CD14-positive monocyte (primary cell): ENCODE results near the gene AP1AR. TPM values are rescaled to one million over a fixed set of nuclear protein-coding genes. Genes with fewer than 3 reads are reported as not detected.
A peak's percentile ranks its signal among the peaks of the same experiment; 100 is the strongest.

ENCODE experiments used
- DNase-seq, 3 donors: peaks; one replicate each; pipeline ENCODE4 v3.0.0-alpha.2; 2011 to 2022
- H2AFZ ChIP-seq: 2 replicates; pipeline ENCODE4 v1.6.0; 2012; ENCODE audit warnings: mild to moderate bottlenecking, low read depth, low read length, inconsistent platforms; ENCODE audit not compliant: insufficient read depth, poor library complexity, severe bottlenecking
- H3K27ac ChIP-seq, 2 donors: 1 replicate in 1 of 2; 2 replicates in 1 of 2; pipeline ENCODE4 v1.5.1; 2012 to 2013; ENCODE audit warnings: low read length in 2 of 2, control low read depth in 1 of 2, inconsistent platforms in 1 of 2, low read depth in 1 of 2, mild to moderate bottlenecking in 1 of 2
- H3K27me3 ChIP-seq, 2 donors: one replicate each; pipeline versions ENCODE4 v1.6.0 to v1.6.1; 2011 to 2013; ENCODE audit warnings: low read length in 2 of 2; ENCODE audit not compliant: control insufficient read depth in 2 of 2, insufficient read depth in 2 of 2
- H3K36me3 ChIP-seq, 2 donors: replicated peaks in 1 of 2; 1 replicate in 1 of 2; 2 replicates in 1 of 2; pipeline versions ENCODE4 v1.5.1 to v1.6.1; 2012 to 2013; ENCODE audit warnings: low read length in 2 of 2, control low read depth in 1 of 2, inconsistent platforms in 1 of 2, mild to moderate bottlenecking in 1 of 2; ENCODE audit not compliant: insufficient read depth in 2 of 2, control insufficient read depth in 1 of 2
- H3K4me1 ChIP-seq, 2 donors: 1 replicate in 1 of 2; 2 replicates in 1 of 2; pipeline versions ENCODE4 v1.5.1 to v1.6.1; 2012 to 2013; ENCODE audit warnings: low read length in 2 of 2, control low read depth in 1 of 2, inconsistent platforms in 1 of 2, mild to moderate bottlenecking in 1 of 2, moderate library complexity in 1 of 2; ENCODE audit not compliant: insufficient read depth in 2 of 2, control insufficient read depth in 1 of 2
- H3K4me2 ChIP-seq: replicated peaks from 2 replicates; pipeline ENCODE3; 2012; ENCODE audit warnings: low read length, moderate library complexity, mild to moderate bottlenecking; ENCODE audit not compliant: poor library complexity, severe bottlenecking; ENCODE audit errors: extremely low read depth
- H3K4me3 ChIP-seq, 3 experiments: fragments of 200-600 bp in 1 of 3; sonication (generic) in 1 of 3; replicated peaks in 1 of 3; 1 replicate in 2 of 3; 2 replicates in 1 of 3; pipeline ENCODE4 v1.5.1; 2011 to 2013; ENCODE audit warnings: low read length in 3 of 3, mild to moderate bottlenecking in 3 of 3, control low read depth in 2 of 3, low read depth in 2 of 3, inconsistent platforms in 1 of 3, moderate library complexity in 1 of 3
- H3K79me2 ChIP-seq: 2 replicates; pipeline ENCODE4 v1.6.0; 2012; ENCODE audit warnings: mild to moderate bottlenecking, control low read depth, inconsistent platforms, low read length, moderate library complexity; ENCODE audit not compliant: insufficient read depth
- H3K9ac ChIP-seq: 2 replicates; pipeline ENCODE4 v1.6.0; 2017; ENCODE audit warnings: low read length, mild to moderate bottlenecking; ENCODE audit not compliant: insufficient read depth, poor library complexity, severe bottlenecking
- H3K9me3 ChIP-seq, 2 donors: replicated peaks in 1 of 2; 1 replicate in 1 of 2; 2 replicates in 1 of 2; pipeline versions ENCODE4 v1.5.1 to v1.6.1; 2012 to 2013; ENCODE audit warnings: low read length in 2 of 2, control low read depth in 1 of 2; ENCODE audit not compliant: control insufficient read depth in 1 of 2, insufficient read depth in 1 of 2
- H4K20me1 ChIP-seq: 2 replicates; pipeline ENCODE4 v1.6.0; 2012; ENCODE audit warnings: mild to moderate bottlenecking, low read length, control low read depth, moderate library complexity; ENCODE audit not compliant: insufficient read depth
- H3K27ac Mint-ChIP-seq, 7 donors: one replicate each; pipeline ENCODE4 v1.8.0; 2020; ENCODE audit warnings: mild to moderate bottlenecking in 7 of 7, mixed read lengths in 7 of 7, moderate library complexity in 6 of 7, inconsistent platforms in 2 of 7
- H3K27me3 Mint-ChIP-seq, 3 donors: one replicate each; pipeline ENCODE4 v1.8.0; 2021 to 2022; ENCODE audit warnings: low read depth in 3 of 3, mild to moderate bottlenecking in 3 of 3, mixed read lengths in 3 of 3, moderate library complexity in 3 of 3, inconsistent platforms in 1 of 3
- H3K36me3 Mint-ChIP-seq, 2 donors: one replicate each; pipeline ENCODE4 v1.8.0; 2020; ENCODE audit warnings: mixed read lengths in 2 of 2, inconsistent platforms in 1 of 2, mild to moderate bottlenecking in 1 of 2
- H3K4me1 Mint-ChIP-seq: one replicate; pipeline ENCODE4 v1.8.0; 2020; ENCODE audit warnings: mild to moderate bottlenecking, mixed read lengths
- H3K4me3 Mint-ChIP-seq, 2 donors: one replicate each; pipeline ENCODE4 v1.8.0; 2020; ENCODE audit warnings: mild to moderate bottlenecking in 2 of 2, mixed read lengths in 2 of 2, moderate library complexity in 1 of 2
- H3K9me3 Mint-ChIP-seq, 7 donors: one replicate each; pipeline ENCODE4 v1.8.0; 2020 to 2022; ENCODE audit warnings: mixed read lengths in 7 of 7, mild to moderate bottlenecking in 6 of 7, moderate library complexity in 6 of 7, inconsistent platforms in 2 of 7
- whole genome bisulfite sequencing: methylation state at CpG from one replicate; pipeline ENCODE4 v1.1.5; 2013; ENCODE audit warnings: missing lambda C conversion rate; ENCODE audit not compliant: insufficient coverage; 5-methylcytosine and 5-hydroxymethylcytosine counted together
- intact Hi-C, 2 donors: fragments of 100-400 bp; cut with micrococcal nuclease; formaldehyde crosslinking; loops; one replicate each; pipeline versions ENCODE4 v1.15.0 to v1.15.1; 2023
- polyA plus RNA-seq, 3 donors: library from polyadenylated mRNA; depleted of rRNA in 1 of 3; unstranded in 2 of 3; stranded (reverse) in 1 of 3; fragments of 300-500 nt in 2 of 3; fragments of >200 nt in 1 of 3; fragmentation: Illumina TruSeq in 2 of 3; gene quantifications; 1 replicate in 2 of 3; 2 replicates in 1 of 3; pipeline ENCODE4 v1.2.3, GENCODE V29; 2012 to 2021
- TF ChIP-seq, protein P1 (sequence below): fragments of 200-600 bp; IDR thresholded peaks from one replicate; pipeline ENCODE4 v1.8.0; 2022; ENCODE audit warnings: antibody characterized with exemption, mild to moderate bottlenecking

AP1AR gene
- polyA plus RNA-seq, 3 donors, result 6.1 to 15.8 (median 14.6) TPM

DNA sequence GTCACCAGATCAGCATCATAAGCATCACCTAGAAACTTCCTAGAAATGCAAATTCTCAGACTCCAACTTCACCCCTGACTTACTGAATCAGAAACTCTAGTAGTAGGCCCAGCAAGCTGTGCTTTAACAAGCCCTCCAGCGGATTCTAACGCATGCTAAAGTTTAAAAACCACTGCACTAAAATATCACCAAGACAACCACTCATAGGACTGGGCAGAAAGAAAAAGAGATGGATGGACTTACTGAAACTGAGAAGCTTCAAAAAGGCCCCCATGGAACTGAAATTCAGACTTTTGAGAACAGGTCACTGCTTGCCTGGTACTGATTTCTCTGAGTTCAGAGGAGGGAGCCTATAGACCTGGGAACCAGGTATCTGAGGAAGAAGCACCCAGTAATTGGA is 46.3 kb upstream of the AP1AR start:
- Mint-ChIP-seq H3K27me3 (no peaks in the 10 kb centered on the region), H3K36me3 (peaks cover 14 to 21% of the 10 kb centered on the region in 2 donors), H3K9me3 (no peaks in the 10 kb centered on the region), H3K27ac (peak overlapping the region in 3 of 7 donors; percentile 78 to 91 (median 82)), H3K4me1 (peaks cover 32% of the 10 kb centered on the region), H3K4me3 (no peak overlapping the region)
- TF ChIP-seq, protein P1, sequence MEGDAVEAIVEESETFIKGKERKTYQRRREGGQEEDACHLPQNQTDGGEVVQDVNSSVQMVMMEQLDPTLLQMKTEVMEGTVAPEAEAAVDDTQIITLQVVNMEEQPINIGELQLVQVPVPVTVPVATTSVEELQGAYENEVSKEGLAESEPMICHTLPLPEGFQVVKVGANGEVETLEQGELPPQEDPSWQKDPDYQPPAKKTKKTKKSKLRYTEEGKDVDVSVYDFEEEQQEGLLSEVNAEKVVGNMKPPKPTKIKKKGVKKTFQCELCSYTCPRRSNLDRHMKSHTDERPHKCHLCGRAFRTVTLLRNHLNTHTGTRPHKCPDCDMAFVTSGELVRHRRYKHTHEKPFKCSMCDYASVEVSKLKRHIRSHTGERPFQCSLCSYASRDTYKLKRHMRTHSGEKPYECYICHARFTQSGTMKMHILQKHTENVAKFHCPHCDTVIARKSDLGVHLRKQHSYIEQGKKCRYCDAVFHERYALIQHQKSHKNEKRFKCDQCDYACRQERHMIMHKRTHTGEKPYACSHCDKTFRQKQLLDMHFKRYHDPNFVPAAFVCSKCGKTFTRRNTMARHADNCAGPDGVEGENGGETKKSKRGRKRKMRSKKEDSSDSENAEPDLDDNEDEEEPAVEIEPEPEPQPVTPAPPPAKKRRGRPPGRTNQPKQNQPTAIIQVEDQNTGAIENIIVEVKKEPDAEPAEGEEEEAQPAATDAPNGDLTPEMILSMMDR, result no peak
- intact Hi-C loops, result no loop called here
- Histone ChIP-seq H3K4me1 (peaks cover 20 to 25% of the 10 kb centered on the region in 2 donors), H3K9ac (no peak overlapping the region), H3K27me3 (no peaks in the 10 kb centered on the region), H3K4me2 (no peak overlapping the region), H3K27ac (peak overlapping the region in 1 of 2 donors; percentile 57), H3K9me3 (no peaks in the 10 kb centered on the region), H4K20me1 (no peaks in the 10 kb centered on the region), H2AFZ (no peak overlapping the region), H3K4me3 (no peak overlapping the region), H3K36me3 (no peaks in the 10 kb centered on the region), H3K79me2 (no peaks in the 10 kb centered on the region)
- DNase-seq, result no peak
- WGBS, result no CpG with 5 or more reads among the region's 2 CpGs

DNA sequence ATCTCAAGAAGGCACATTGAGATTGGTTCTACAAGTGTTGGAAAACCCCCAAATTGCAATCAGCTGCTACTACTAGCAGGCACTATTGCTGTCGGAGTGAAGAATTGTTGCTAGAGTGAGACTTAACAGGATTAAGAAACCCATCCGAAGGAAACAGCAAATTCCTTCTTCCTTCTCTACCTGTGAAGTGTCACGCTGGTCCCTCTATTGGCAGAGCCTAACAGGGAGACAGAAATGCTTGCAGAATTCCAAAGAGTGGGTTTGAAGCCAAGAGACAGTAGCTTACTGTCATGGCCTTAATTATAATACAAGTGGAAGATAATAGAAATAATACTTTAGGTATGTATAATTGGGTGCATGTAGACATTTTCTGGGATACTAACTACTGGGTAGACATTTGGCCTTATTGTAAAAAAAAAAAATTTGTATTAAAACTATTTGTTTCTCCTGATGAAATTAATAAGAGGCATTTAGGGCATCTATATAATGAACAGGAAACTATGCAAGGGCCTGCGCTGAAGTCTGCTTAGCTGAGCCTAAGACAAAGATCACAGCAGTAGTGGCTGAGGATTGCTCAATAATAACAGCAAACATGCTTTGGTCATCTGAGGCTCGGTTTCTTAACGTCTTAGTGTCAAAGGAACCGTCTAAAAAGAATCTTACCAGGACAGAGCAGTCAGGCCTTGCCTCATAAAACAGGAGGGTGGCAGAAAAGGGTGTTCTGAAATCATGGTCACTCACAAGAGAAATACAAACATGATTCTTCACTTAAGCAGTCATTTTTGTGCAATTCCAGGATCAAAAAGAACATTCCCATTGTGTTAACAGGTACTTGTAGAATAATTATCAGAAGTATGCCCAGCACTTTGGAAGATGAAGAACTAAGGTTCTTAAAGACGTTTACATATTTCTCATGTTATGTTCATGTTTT is 45.6 kb upstream of the AP1AR start:
- H3K79me2 ChIP-seq, result no peaks in the 10 kb centered on the region
- no peaks in the 10 kb centered on the region for H3K9me3 ChIP-seq
- TF ChIP-seq, protein P1, result no peak
- H3K9ac ChIP-seq, result no peak overlapping the region
- no peaks in the 10 kb centered on the region for H3K27me3 ChIP-seq
- H3K4me3 ChIP-seq, result no peak overlapping the region
- no peaks in the 10 kb centered on the region for H3K27me3 Mint-ChIP-seq
- DNase-seq, result peak; percentile 48 to 75 (median 57)
- peaks cover 32% of the 10 kb centered on the region for H3K4me1 Mint-ChIP-seq
- no peak overlapping the region for H3K4me3 Mint-ChIP-seq
- peaks cover 19 to 23% of the 10 kb centered on the region in 2 donors for H3K36me3 Mint-ChIP-seq
- no peaks in the 10 kb centered on the region for H3K36me3 ChIP-seq
- 0% methylated on average over 1 of the region's 8 CpGs for WGBS
- peak overlapping the region; percentile 45 to 91 (median 79) for H3K27ac Mint-ChIP-seq
- H3K4me1 ChIP-seq, result peaks cover 20 to 25% of the 10 kb centered on the region in 2 donors
- intact Hi-C loops, result no loop called here
- H2AFZ ChIP-seq, result no peak overlapping the region
- H3K4me2 ChIP-seq, result no peak overlapping the region
- H3K27ac ChIP-seq, result peak overlapping the region in 1 of 2 donors; percentile 57
- H4K20me1 ChIP-seq, result no peaks in the 10 kb centered on the region
- H3K9me3 Mint-ChIP-seq, result no peaks in the 10 kb centered on the region
